A549 (cell line): ENCODE measurements around the gene GOLGA8B.
A peak's percentile ranks its signal among the peaks of the same experiment; 100 is the strongest.

Experiments used
- CBX2 ChIP-seq: fragments of 200-600 bp; sonication (generic); IDR thresholded peaks from 2 replicates; pipeline ENCODE4 v1.6.1; 2016; ENCODE audit warnings: low read depth, mild to moderate bottlenecking, borderline replicate concordance
- POLR2A ChIP-seq: IDR thresholded peaks from 2 replicates; pipeline ENCODE4 v1.6.1; 2012; ENCODE audit warnings: mild to moderate bottlenecking, low read length
- RCOR1 ChIP-seq: fragments of 150-350 bp; IDR thresholded peaks from 2 replicates; pipeline ENCODE4 v1.6.1; 2014; ENCODE audit warnings: antibody characterized with exemption, low read length, low read depth
- SMC3 ChIP-seq: fragments of >200 bp; sonication (Bioruptor Twin); formaldehyde crosslinking; IDR thresholded peaks from 3 replicates; pipeline ENCODE4 v1.6.1; 2018; ENCODE audit warnings: inconsistent platforms
- TF ChIP-seq, protein P1 (sequence below): fragments of >200 bp; sonication (Bioruptor Twin); formaldehyde crosslinking; IDR thresholded peaks from 3 replicates; pipeline ENCODE4 v1.5.1; 2016
- TF ChIP-seq, protein P2 (sequence below): fragments of 250-450 bp; sonication (Bioruptor Pico); IDR thresholded peaks from 2 replicates; pipeline ENCODE4 v1.5.0; 2021; ENCODE audit warnings: mild to moderate bottlenecking, moderate library complexity, borderline replicate concordance
- TF ChIP-seq, protein P3 (sequence below): fragments of 150-350 bp; IDR thresholded peaks from 2 replicates; pipeline ENCODE4 v1.6.1; 2014; ENCODE audit warnings: low read depth, mild to moderate bottlenecking, low read length

DNA sequence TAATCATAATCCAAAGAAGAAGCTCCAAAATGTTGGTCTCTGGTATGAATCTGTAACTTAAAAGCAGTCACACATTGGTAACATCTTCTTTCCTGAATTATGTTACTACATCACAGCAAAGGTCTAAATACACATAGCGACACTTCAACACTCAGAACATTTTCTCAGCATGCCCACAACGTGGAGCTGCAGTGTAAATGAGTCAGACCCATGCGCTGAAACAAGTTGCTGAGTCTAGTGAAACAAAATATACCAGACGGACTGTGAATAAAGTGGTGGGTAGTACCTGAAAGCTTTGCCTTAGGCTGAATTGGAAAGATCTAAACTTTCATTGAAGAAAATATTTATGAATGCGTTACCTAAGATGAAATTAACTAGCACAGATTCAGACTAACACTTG, 33.2 kb upstream of the GOLGA8B start:
- TF ChIP-seq SMC3 (peak; percentile 19; the same call in 1 of the 3 replicates), POLR2A (no peak), RCOR1 (no peak), CBX2 (no peak)
- TF ChIP-seq, protein P1, sequence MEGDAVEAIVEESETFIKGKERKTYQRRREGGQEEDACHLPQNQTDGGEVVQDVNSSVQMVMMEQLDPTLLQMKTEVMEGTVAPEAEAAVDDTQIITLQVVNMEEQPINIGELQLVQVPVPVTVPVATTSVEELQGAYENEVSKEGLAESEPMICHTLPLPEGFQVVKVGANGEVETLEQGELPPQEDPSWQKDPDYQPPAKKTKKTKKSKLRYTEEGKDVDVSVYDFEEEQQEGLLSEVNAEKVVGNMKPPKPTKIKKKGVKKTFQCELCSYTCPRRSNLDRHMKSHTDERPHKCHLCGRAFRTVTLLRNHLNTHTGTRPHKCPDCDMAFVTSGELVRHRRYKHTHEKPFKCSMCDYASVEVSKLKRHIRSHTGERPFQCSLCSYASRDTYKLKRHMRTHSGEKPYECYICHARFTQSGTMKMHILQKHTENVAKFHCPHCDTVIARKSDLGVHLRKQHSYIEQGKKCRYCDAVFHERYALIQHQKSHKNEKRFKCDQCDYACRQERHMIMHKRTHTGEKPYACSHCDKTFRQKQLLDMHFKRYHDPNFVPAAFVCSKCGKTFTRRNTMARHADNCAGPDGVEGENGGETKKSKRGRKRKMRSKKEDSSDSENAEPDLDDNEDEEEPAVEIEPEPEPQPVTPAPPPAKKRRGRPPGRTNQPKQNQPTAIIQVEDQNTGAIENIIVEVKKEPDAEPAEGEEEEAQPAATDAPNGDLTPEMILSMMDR, result peak; percentile 33; the same call in 2 of the 3 replicates
- TF ChIP-seq, protein P2, sequence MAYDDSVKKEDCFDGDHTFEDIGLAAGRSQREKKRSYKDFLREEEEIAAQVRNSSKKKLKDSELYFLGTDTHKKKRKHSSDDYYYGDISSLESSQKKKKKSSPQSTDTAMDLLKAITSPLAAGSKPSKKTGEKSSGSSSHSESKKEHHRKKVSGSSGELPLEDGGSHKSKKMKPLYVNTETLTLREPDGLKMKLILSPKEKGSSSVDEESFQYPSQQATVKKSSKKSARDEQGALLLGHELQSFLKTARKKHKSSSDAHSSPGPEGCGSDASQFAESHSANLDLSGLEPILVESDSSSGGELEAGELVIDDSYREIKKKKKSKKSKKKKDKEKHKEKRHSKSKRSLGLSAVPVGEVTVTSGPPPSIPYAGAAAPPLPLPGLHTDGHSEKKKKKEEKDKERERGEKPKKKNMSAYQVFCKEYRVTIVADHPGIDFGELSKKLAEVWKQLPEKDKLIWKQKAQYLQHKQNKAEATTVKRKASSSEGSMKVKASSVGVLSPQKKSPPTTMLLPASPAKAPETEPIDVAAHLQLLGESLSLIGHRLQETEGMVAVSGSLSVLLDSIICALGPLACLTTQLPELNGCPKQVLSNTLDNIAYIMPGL (CRISPR knock-in tag), result no peak
- TF ChIP-seq, protein P3, sequence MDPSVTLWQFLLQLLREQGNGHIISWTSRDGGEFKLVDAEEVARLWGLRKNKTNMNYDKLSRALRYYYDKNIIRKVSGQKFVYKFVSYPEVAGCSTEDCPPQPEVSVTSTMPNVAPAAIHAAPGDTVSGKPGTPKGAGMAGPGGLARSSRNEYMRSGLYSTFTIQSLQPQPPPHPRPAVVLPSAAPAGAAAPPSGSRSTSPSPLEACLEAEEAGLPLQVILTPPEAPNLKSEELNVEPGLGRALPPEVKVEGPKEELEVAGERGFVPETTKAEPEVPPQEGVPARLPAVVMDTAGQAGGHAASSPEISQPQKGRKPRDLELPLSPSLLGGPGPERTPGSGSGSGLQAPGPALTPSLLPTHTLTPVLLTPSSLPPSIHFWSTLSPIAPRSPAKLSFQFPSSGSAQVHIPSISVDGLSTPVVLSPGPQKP, result no peak
